Transverse colon (tissue), 4 donors: ENCODE data around the gene TAAR2. TPM values are rescaled to one million over a fixed set of nuclear protein-coding genes. Genes with fewer than 3 reads are reported as not detected.

Experiments
- DNase-seq: peaks from one replicate; pipeline ENCODE4 v3.0.0-alpha.2; 2019
- H3K27ac ChIP-seq, 4 donors: fragments of 200-600 bp; sonication (generic); 2 replicates each; pipeline ENCODE4 v1.5.1; 2016 to 2018; ENCODE audit warnings: inconsistent platforms in 4 of 4
- H3K27me3 ChIP-seq: fragments of 200-600 bp; sonication (generic); 2 replicates; pipeline ENCODE4 v1.5.1; 2017; ENCODE audit warnings: inconsistent platforms
- H3K36me3 ChIP-seq, 4 donors: fragments of 200-600 bp; sonication (generic); 2 replicates each; pipeline ENCODE4 v1.5.1; 2017 to 2019; ENCODE audit warnings: inconsistent platforms in 4 of 4
- H3K4me1 ChIP-seq, 4 donors: fragments of 200-600 bp; sonication (generic); 2 replicates each; pipeline ENCODE4 v1.5.1; 2017 to 2020; ENCODE audit warnings: inconsistent platforms in 4 of 4
- H3K4me3 ChIP-seq, 4 donors: fragments of 200-600 bp; sonication (generic); 1 replicate in 1 of 4; 2 replicates in 3 of 4; pipeline versions ENCODE4 v1.5.1 to v1.6.1; 2017 to 2019; ENCODE audit warnings: inconsistent platforms in 4 of 4
- H3K9me3 ChIP-seq, 2 donors: fragments of 200-600 bp; sonication (generic); 2 replicates each; pipeline ENCODE4 v1.5.1; 2017 to 2019; ENCODE audit warnings: inconsistent platforms in 2 of 2
- CTCF ChIP-seq, 5 experiments: fragments of 200-600 bp in 3 of 5; fragments of 450-650 bp in 2 of 5; sonication (generic) in 3 of 5; IDR thresholded peaks; 1 replicate in 2 of 5; 2 replicates in 3 of 5; pipeline ENCODE4 v1.5.1; 2016 to 2017; ENCODE audit warnings: antibody characterized with exemption in 5 of 5, inconsistent platforms in 3 of 5, mild to moderate bottlenecking in 2 of 5, moderate library complexity in 1 of 5
- EP300 ChIP-seq: sonication (generic); formaldehyde crosslinking; IDR thresholded peaks from one replicate; pipeline ENCODE4 v1.6.1; 2017; ENCODE audit warnings: antibody characterized with exemption, low read depth
- POLR2A ChIP-seq: fragments of 450-650 bp; IDR thresholded peaks from one replicate; pipeline ENCODE4 v1.6.1; 2016; ENCODE audit warnings: antibody characterized with exemption, mild to moderate bottlenecking, moderate library complexity
- POLR2AphosphoS5 ChIP-seq, 3 donors: sonication (generic); formaldehyde crosslinking; IDR thresholded peaks; one replicate each; pipeline ENCODE4 v1.6.1; 2016; ENCODE audit warnings: antibody characterized with exemption in 3 of 3
- WGBS, 2 donors: methylation state at CpG; one replicate each; pipeline ENCODE4 v1.1.5; 2018; ENCODE audit warnings: low coverage in 1 of 2; 5-methylcytosine and 5-hydroxymethylcytosine counted together
- in situ Hi-C, 4 donors: fragments of 200-750 bp; cut with MboI; loops; one replicate each; pipeline versions ENCODE4 v1.15.0 to v1.15.1; 2017; ENCODE audit warnings: low sequenced_read_pairs in 3 of 4, low pct_ligation_motif_present in 1 of 4, low pct_unique_long_range_greater_than_20kb in 1 of 4
- intact Hi-C: fragments of 100-400 bp; cut with DNase I; formaldehyde crosslinking; loops from one replicate; pipeline ENCODE4 v1.15.1; 2023; ENCODE audit warnings: low total_unique reads
- total RNA-seq, 4 donors: library from RNA; depleted of rRNA; stranded (reverse); fragments of >200 nt; gene quantifications; one replicate each; pipeline ENCODE4 v1.1.0, GENCODE V29; 2016

TAAR2 gene
- total RNA-seq, 4 donors from 2014 or later: not detected

DNA sequence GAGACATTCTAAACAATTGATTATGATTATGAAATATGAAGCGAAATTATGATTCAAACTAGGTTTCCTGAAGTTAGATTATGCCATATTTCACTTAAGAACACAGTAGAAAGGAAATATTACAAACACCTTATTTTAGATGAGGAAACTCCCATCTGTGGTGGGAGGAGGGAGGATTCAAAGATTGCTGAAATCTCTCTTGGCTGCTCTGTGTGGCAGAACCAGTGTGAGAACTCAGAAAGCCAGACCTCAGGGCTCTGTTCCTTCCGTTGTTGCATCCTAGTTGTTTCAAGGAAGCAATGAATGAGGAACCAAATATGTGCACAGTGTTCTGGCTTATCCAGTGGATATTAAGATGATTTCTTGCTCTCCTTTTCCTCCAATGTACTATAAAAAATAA, 36.7 kb downstream of the TAAR2 start:
- WGBS, 2 donors: 56 to 72% methylated on average over 2 of the region's 2 CpGs
- Histone ChIP-seq H3K27me3 (no peaks in the 10 kb centered on the region), H3K36me3 (no peaks in the 10 kb centered on the region), H3K4me3 (no peak overlapping the region), H3K27ac (no peak overlapping the region), H3K4me1 (no peaks in the 10 kb centered on the region), H3K9me3 (no peaks in the 10 kb centered on the region)
- intact Hi-C loops: no loop called here
- no peak for DNase-seq
- in situ Hi-C loops: no loop called here
- TF ChIP-seq POLR2AphosphoS5 (IDR thresholded peaks at IDR 0.05): no peak
- TF ChIP-seq POLR2A: no peak
- no peak for TF ChIP-seq CTCF (IDR thresholded peaks at IDR 0.05)
- TF ChIP-seq EP300: no peak

DNA sequence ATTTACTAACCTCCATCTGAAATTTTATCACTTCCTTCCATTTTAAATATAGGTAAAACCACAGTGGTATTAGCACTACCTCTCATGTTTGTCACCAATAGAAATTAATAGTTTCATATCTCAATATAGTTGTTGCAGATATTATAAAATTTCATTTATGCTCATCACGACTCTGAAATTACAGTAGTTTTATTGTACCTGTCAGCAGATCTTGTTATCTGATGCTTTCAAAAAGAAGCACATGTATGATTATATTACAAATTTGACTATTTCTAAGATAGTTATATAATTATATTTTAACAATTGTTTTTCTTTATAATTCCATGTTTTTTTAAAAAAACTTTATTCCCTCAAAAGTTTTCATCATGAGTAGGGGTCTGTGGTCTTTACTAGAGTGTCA, 39.4 kb downstream of the TAAR2 start:
- no peak overlapping the region for H3K4me3 ChIP-seq
- no peaks in the 10 kb centered on the region for H3K36me3 ChIP-seq
- H3K27me3 ChIP-seq: no peaks in the 10 kb centered on the region
- H3K9me3 ChIP-seq: no peaks in the 10 kb centered on the region
- WGBS, 2 donors: 50 to 61% methylated on average over 1 of the region's 1 CpG
- in situ Hi-C loops (no loop called here), intact Hi-C loops (no loop called here)
- no peak for TF ChIP-seq CTCF (IDR thresholded peaks at IDR 0.05)
- no peaks in the 10 kb centered on the region for H3K4me1 ChIP-seq
- no peak for DNase-seq
- H3K27ac ChIP-seq: no peak overlapping the region

DNA sequence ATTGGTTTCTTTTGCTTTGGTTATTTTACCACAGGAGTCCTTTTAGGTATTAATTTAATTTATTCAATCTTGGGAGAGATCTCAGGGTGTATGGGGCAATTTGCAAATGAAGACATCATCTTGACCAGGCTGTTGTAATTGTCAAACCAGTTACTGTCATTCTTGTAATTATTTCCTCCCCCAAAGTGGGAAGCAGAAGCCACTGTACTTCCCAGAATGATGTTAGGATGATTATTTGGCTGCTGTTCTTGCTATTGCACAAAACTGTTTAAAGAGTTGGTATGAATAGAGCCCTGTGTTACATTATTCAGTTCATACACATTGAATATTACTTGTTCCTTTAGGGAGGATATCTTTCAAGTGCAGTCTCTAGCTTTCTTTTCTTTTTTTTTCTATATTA, 52.3 kb downstream of the TAAR2 start:
- no peaks in the 10 kb centered on the region for H3K36me3 ChIP-seq
- TF ChIP-seq CTCF (IDR thresholded peaks at IDR 0.05) (no peak), EP300 (no peak), POLR2A (no peak), POLR2AphosphoS5 (IDR thresholded peaks at IDR 0.05) (no peak)
- peaks cover 7% of the 10 kb centered on the region for H3K27me3 ChIP-seq
- no peak overlapping the region for H3K27ac ChIP-seq
- no peak for DNase-seq
- in situ Hi-C loops: no loop called here
- H3K4me1 ChIP-seq: no peaks in the 10 kb centered on the region
- intact Hi-C loops: no loop called here
- H3K9me3 ChIP-seq: no peaks in the 10 kb centered on the region
- no peak overlapping the region for H3K4me3 ChIP-seq

- no peak for DNase-seq
- Histone ChIP-seq H3K27ac (no peak within 1 kb of the TSS), H3K4me3 (no peak within 1 kb of the TSS), H3K9me3 (no peaks in the 10 kb centered on the region), H3K4me1 (no peaks in the 10 kb centered on the region), H3K36me3 (no peaks in the 10 kb centered on the region), H3K27me3 (peaks cover 7% of the 10 kb centered on the region)
- in situ Hi-C loops (no loop called here), intact Hi-C loops (no loop called here)
- 77 to 82% methylated on average over 14 to 15 of the region's 15 CpGs for WGBS, 2 donors
- TF ChIP-seq POLR2A (no peak), POLR2AphosphoS5 (IDR thresholded peaks at IDR 0.05) (no peak), EP300 (no peak), CTCF (IDR thresholded peaks at IDR 0.05) (no peak)
Measured at GRCh38 chr6:132570221-132570777, 53.8 kb downstream of the TAAR2 start, which contains the start of gene TAAR6. TSS of gene TAAR6 (plus strand) at chr6:132570322. CDS start at chr6:132570322, 0 bp downstream.
